Stimulated activated CD4-positive, alpha-beta T cell treated with anti-CD3 and anti-CD28 coated beads, Interleukin-12 subunit alpha, Interleukin-12 subunit beta, amount 100 ng/mL, for 48 hours (primary cell): ENCODE measurements around the gene PTCD2.
"Not testable (repeated sequence)": the region's sequence is repeated elsewhere in the genome, so short reads cannot be mapped to it uniquely, and the experiment has no call there.

ENCODE experiments used
- DNase-seq, 3 donors: peaks; one replicate each; pipeline ENCODE4 v3.0.0-alpha.2; 2020; ENCODE audit warnings: low read depth in 2 of 3, low spot score in 1 of 3

PTCD2 gene

GRCh38 chr5:72295539-72295938 lies 24.6 kb upstream of the PTCD2 start:
- DNase-seq = no peak

- DNase-seq = no peak
These were observed 23.9 kb upstream of the PTCD2 start for GRCh38 chr5:72296256-72296655.

GRCh38 chr5:72298136-72298535 lies 22.0 kb upstream of the PTCD2 start:
- DNase-seq = not testable (repeated sequence)

GRCh38 chr5:72298711-72299110 lies 21.5 kb upstream of the PTCD2 start:
- DNase-seq = no peak

GRCh38 chr5:72300590-72301339 lies 19.4 kb upstream of the PTCD2 start:
- no peak for DNase-seq

GRCh38 chr5:72301557-72301956 lies 18.6 kb upstream of the PTCD2 start:
- DNase-seq = no peak

- DNase-seq = no peak
These were observed 18.0 kb upstream of the PTCD2 start for GRCh38 chr5:72302171-72302570.

GRCh38 chr5:72305194-72306142 lies 14.7 kb upstream of the PTCD2 start:
- no peak for DNase-seq

- no peak for DNase-seq
These were observed 12.6 kb upstream of the PTCD2 start for GRCh38 chr5:72307573-72307967.

- peak; percentile 86 to 96 (median 92) for DNase-seq
These were observed 12.0 kb upstream of the PTCD2 start for GRCh38 chr5:72307968-72308852.

- DNase-seq = no peak
These were observed 11.4 kb upstream of the PTCD2 start for GRCh38 chr5:72308853-72309191.

GRCh38 chr5:72313141-72313540 lies 7.0 kb upstream of the PTCD2 start:
- DNase-seq = no peak

- no peak for DNase-seq
These were observed 5.5 kb upstream of the PTCD2 start for GRCh38 chr5:72314571-72315172.

- DNase-seq = peak in 2 of 3 donors; percentile 14 to 23
These were observed 668 bp upstream of the PTCD2 start for GRCh38 chr5:72319435-72319975.

- no peak for DNase-seq
These were observed 4.1 kb downstream of the PTCD2 start for GRCh38 chr5:72324189-72324825.

- DNase-seq = no peak
These were observed 5.6 kb downstream of the PTCD2 start for GRCh38 chr5:72325566-72326305.

GRCh38 chr5:72326306-72326649 lies 6.1 kb downstream of the PTCD2 start:
- DNase-seq = no peak

GRCh38 chr5:72328172-72328571 lies 8.0 kb downstream of the PTCD2 start:
- DNase-seq = no peak

GRCh38 chr5:72330712-72331111 lies 10.5 kb downstream of the PTCD2 start:
- DNase-seq = no peak

GRCh38 chr5:72337159-72337558 lies 17.0 kb downstream of the PTCD2 start:
- DNase-seq = no peak
